A549 (cell line): ENCODE results near the gene SOD2.

Experiments
- CHD2 ChIP-seq: fragments of 150-350 bp; IDR thresholded peaks from 2 replicates; pipeline ENCODE4 v1.6.1; 2014; ENCODE audit warnings: low read length; ENCODE audit not compliant: partially characterized antibody
- HOXB13 ChIP-seq: fragments of 250-450 bp; sonication (Bioruptor Pico); IDR thresholded peaks from 2 replicates; pipeline ENCODE4 v1.5.0; 2020; ENCODE audit warnings: low read depth, mild to moderate bottlenecking, moderate library complexity
- POLR2A ChIP-seq: IDR thresholded peaks from 2 replicates; pipeline ENCODE4 v1.6.1; 2012; ENCODE audit warnings: mild to moderate bottlenecking, low read length
- POLR2AphosphoS2 ChIP-seq: conservative IDR thresholded peaks from 2 replicates; pipeline ENCODE4 v1.6.1; 2012; ENCODE audit warnings: low read length, improper control_type of control experiment, inconsistent platforms
- TF ChIP-seq, protein P1 (sequence below): IDR thresholded peaks from 2 replicates; pipeline ENCODE4 v1.6.1; 2012
- TF ChIP-seq, protein P2 (sequence below): fragments of >200 bp; sonication (Bioruptor Twin); formaldehyde crosslinking; IDR thresholded peaks from 3 replicates; pipeline ENCODE4 v1.5.1; 2016
- TF ChIP-seq, protein P3 (sequence below): IDR thresholded peaks from 2 replicates; pipeline ENCODE4 v1.6.1; 2012; ENCODE audit warnings: low read depth, borderline replicate concordance
- TF ChIP-seq, protein P4 (sequence below): fragments of 250-450 bp; sonication (Bioruptor Pico); IDR thresholded peaks from 2 replicates; pipeline ENCODE4 v1.5.0; 2021; ENCODE audit warnings: mild to moderate bottlenecking, moderate library complexity, borderline replicate concordance

DNA sequence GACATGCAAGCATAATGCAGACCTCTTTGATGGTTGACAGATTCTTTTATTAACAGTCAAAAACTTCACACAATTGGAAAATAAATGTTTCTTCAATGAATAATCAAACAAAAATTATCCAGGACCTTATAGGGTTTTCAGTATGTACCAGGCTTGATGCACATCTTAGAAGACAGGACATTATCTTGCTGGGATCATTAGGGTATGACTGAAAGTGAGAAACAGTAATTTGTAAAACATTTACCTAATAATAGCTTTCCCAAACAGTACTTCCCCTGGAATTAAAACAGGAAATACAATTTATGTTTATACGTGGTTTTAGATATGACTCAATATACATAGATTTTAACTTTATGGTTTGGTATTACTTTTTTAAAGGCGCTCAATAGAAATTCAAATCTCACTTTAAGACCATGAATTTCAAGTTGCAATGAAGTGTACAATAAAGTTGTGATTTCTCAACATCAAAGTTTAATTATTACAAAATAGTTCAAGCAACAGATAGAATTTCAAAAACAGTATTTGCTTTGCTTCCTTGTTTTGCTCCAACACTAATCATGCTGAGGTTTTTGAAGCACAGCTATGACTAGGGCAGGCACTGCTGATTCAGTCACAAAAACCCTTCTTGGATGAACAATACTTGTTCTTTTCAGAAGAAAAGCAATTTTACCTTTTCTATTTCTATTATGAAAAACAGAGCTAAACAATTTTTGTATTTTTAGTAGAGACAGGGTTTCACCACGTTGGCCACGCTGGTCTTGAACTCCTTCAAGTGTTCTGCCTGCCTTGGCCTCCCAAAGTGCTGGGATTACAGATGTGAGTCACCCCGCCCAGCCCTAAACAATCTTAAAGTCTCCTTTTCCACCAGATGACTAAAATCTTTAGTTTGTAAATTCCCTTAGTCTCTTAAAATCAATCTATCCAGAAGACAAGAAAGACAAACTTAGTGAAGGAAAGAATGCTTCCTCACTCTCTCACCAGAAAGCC lies 13.7 kb downstream of the SOD2 start:
- TF ChIP-seq, protein P1, sequence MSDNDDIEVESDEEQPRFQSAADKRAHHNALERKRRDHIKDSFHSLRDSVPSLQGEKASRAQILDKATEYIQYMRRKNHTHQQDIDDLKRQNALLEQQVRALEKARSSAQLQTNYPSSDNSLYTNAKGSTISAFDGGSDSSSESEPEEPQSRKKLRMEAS, result no peak
- TF ChIP-seq CHD2 (no peak), POLR2A (no peak), POLR2AphosphoS2 (no peak), HOXB13 (CRISPR knock-in tag) (no peak)
- TF ChIP-seq, protein P2, sequence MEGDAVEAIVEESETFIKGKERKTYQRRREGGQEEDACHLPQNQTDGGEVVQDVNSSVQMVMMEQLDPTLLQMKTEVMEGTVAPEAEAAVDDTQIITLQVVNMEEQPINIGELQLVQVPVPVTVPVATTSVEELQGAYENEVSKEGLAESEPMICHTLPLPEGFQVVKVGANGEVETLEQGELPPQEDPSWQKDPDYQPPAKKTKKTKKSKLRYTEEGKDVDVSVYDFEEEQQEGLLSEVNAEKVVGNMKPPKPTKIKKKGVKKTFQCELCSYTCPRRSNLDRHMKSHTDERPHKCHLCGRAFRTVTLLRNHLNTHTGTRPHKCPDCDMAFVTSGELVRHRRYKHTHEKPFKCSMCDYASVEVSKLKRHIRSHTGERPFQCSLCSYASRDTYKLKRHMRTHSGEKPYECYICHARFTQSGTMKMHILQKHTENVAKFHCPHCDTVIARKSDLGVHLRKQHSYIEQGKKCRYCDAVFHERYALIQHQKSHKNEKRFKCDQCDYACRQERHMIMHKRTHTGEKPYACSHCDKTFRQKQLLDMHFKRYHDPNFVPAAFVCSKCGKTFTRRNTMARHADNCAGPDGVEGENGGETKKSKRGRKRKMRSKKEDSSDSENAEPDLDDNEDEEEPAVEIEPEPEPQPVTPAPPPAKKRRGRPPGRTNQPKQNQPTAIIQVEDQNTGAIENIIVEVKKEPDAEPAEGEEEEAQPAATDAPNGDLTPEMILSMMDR, result no peak
- TF ChIP-seq, protein P3, sequence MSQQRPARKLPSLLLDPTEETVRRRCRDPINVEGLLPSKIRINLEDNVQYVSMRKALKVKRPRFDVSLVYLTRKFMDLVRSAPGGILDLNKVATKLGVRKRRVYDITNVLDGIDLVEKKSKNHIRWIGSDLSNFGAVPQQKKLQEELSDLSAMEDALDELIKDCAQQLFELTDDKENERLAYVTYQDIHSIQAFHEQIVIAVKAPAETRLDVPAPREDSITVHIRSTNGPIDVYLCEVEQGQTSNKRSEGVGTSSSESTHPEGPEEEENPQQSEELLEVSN, result no peak
- TF ChIP-seq, protein P4, sequence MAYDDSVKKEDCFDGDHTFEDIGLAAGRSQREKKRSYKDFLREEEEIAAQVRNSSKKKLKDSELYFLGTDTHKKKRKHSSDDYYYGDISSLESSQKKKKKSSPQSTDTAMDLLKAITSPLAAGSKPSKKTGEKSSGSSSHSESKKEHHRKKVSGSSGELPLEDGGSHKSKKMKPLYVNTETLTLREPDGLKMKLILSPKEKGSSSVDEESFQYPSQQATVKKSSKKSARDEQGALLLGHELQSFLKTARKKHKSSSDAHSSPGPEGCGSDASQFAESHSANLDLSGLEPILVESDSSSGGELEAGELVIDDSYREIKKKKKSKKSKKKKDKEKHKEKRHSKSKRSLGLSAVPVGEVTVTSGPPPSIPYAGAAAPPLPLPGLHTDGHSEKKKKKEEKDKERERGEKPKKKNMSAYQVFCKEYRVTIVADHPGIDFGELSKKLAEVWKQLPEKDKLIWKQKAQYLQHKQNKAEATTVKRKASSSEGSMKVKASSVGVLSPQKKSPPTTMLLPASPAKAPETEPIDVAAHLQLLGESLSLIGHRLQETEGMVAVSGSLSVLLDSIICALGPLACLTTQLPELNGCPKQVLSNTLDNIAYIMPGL, result no peak
